ENCODE data around the gene CDC25A. TPM values are rescaled to one million over a fixed set of nuclear protein-coding genes. Genes with fewer than 3 reads are reported as not detected.

The CDC25A gene
- total RNA-seq, 1 experiment from 2014 or later, result 19.6 TPM

- H2AFZ ChIP-seq (ENCODE audit: low read depth, low read length, poor library complexity, severe bottlenecking), result no peak overlapping the region
- no peaks in the 10 kb centered on the region for H3K9me3 ChIP-seq (ENCODE audit: control insufficient read depth in 1 of 2, insufficient read depth in 1 of 2, low read depth in 1 of 2, low read length in 2 of 2)
- TF ChIP-seq CTCF (IDR thresholded peaks at IDR 0.05 in 2 of 3, conservative IDR thresholded peaks at IDR 0.05 in 1 of 3; ENCODE audit: borderline replicate concordance in 1 of 3, insufficient read depth in 1 of 3, low read depth in 2 of 3, low read length in 2 of 3) (no peak), EZH2phosphoT487 (IDR thresholded peaks at IDR 0.05; ENCODE audit: borderline replicate concordance) (no peak), REST (IDR thresholded peaks at IDR 0.05; ENCODE audit: low read depth) (no peak), POLR2A (IDR thresholded peaks at IDR 0.05; ENCODE audit: borderline replicate concordance, extremely low read depth, insufficient read depth, insufficient read length) (no peak)
- TF ChIP-seq, protein P1, sequence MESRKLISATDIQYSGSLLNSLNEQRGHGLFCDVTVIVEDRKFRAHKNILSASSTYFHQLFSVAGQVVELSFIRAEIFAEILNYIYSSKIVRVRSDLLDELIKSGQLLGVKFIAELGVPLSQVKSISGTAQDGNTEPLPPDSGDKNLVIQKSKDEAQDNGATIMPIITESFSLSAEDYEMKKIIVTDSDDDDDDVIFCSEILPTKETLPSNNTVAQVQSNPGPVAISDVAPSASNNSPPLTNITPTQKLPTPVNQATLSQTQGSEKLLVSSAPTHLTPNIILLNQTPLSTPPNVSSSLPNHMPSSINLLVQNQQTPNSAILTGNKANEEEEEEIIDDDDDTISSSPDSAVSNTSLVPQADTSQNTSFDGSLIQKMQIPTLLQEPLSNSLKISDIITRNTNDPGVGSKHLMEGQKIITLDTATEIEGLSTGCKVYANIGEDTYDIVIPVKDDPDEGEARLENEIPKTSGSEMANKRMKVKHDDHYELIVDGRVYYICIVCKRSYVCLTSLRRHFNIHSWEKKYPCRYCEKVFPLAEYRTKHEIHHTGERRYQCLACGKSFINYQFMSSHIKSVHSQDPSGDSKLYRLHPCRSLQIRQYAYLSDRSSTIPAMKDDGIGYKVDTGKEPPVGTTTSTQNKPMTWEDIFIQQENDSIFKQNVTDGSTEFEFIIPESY (IDR thresholded peaks at IDR 0.05; ENCODE audit: extremely low read depth, insufficient replicate concordance, low read length), result no peak
- intact Hi-C loops (cut with micrococcal nuclease), result no loop called here
- no peak overlapping the region for H3K4me3 ChIP-seq (replicated peaks in 1 of 2; ENCODE audit: low read depth in 1 of 2, low read length in 2 of 2)
- peaks cover 53 to 81% of the 10 kb centered on the region in 2 experiments for H3K36me3 ChIP-seq (ENCODE audit: control insufficient read depth in 1 of 2, insufficient read depth in 2 of 2, low read length in 2 of 2)
- no peaks in the 10 kb centered on the region for H3K9me2 ChIP-seq (ENCODE audit: insufficient read depth)
- H3K27me3 ChIP-seq (ENCODE audit: insufficient read depth, low read length), result no peaks in the 10 kb centered on the region
- BruUV-seq (replicated peaks), result no TSS peak
- H3K27ac ChIP-seq (ENCODE audit: low read depth, low read length), result no peak overlapping the region
- H3K9ac ChIP-seq (ENCODE audit: low read length), result no peak overlapping the region
- RAD21 ChIA-PET (ENCODE audit: low non-redundant PET in 1 of 2, low total read pairs in 2 of 2, uncharacterized antibody in 2 of 2, unreplicated experiment in 2 of 2), result no interaction called here
- CTCF ChIA-PET, result interaction anchor here (1.5 to 3.1 kb wide), 2 partner anchors 17 to 20 kb away, joined by 3 to 8 read pairs; no protein-coding TSS in a partner anchor
- POLR2A ChIA-PET, result no interaction called here
- H3K4me2 ChIP-seq (ENCODE audit: low read length), result no peak overlapping the region
- H3K79me2 ChIP-seq (ENCODE audit: insufficient read depth, low read length), result peaks cover 91% of the 10 kb centered on the region
- H4K20me1 ChIP-seq (ENCODE audit: insufficient read depth), result no peaks in the 10 kb centered on the region
- no peaks in the 10 kb centered on the region for H3K4me1 ChIP-seq (ENCODE audit: control insufficient read depth in 1 of 2, insufficient read depth in 2 of 2, low read length in 2 of 2)
- no peak for DNase-seq (ENCODE audit: low read depth, low spot score)
- ATAC-seq, result no peak
These were observed 10.1 kb downstream of the CDC25A start for GRCh38 chr3:48178072-48178471.

All from HCT116 (cell line).